22Rv1 (cell line): ENCODE measurements around the gene DPF3.

ENCODE experiments used
- CTCF ChIP-seq: fragments of 450-650 bp; IDR thresholded peaks from 2 replicates; pipeline ENCODE4 v1.5.1; 2017; ENCODE audit warnings: mild to moderate bottlenecking
- ZFX ChIP-seq: fragments of 450-650 bp; IDR thresholded peaks from 2 replicates; pipeline ENCODE4 v1.6.1; 2017; ENCODE audit warnings: antibody characterized with exemption, borderline replicate concordance

GRCh38 chr14:72615451-72616121, 278.3 kb downstream of the DPF3 start:
- TF ChIP-seq CTCF = no peak
- TF ChIP-seq ZFX = no peak
